SU-DHL-6 (cell line): Measurements from ENCODE around the gene KCNN2.

Experiments
- H2AFZ ChIP-seq: fragments of 200-600 bp; sonication (generic); 2 replicates; pipeline ENCODE4 v1.6.1; 2014; ENCODE audit warnings: low read depth, mild to moderate bottlenecking, moderate library complexity, mixed read lengths, antibody characterized with exemption, low read length; ENCODE audit not compliant: severe bottlenecking
- H3F3A ChIP-seq: fragments of 200-600 bp; shearing (Covaris generic); 2 replicates; pipeline ENCODE4 v1.6.0; 2016; ENCODE audit warnings: antibody characterized with exemption, mild to moderate bottlenecking; ENCODE audit not compliant: insufficient read depth
- H3K27ac ChIP-seq: fragments of 200-600 bp; sonication (generic); 2 replicates; pipeline ENCODE4 v1.5.1; 2016; ENCODE audit warnings: low read depth, mild to moderate bottlenecking, low read length, moderate library complexity, mixed read lengths
- H3K27me3 ChIP-seq: fragments of 200-600 bp; sonication (generic), shearing (Covaris generic); 2 replicates; pipeline ENCODE4 v1.6.0; 2014; ENCODE audit warnings: mild to moderate bottlenecking, low read length
- H3K36me3 ChIP-seq: fragments of 200-600 bp; sonication (generic); 2 replicates; pipeline ENCODE4 v1.6.1; 2014; ENCODE audit warnings: mild to moderate bottlenecking, low read length, mixed read lengths
- H3K4me2 ChIP-seq: fragments of 300-600, 200-600 bp; shearing (Covaris generic), sonication (generic); 2 replicates; pipeline ENCODE4 v1.6.0; 2014; ENCODE audit warnings: low read length, low read depth, mild to moderate bottlenecking; ENCODE audit not compliant: poor library complexity, severe bottlenecking
- H3K4me3 ChIP-seq: fragments of 200-600 bp; sonication (generic); 2 replicates; pipeline ENCODE4 v1.5.1; 2014; ENCODE audit warnings: antibody characterized with exemption, low read length, mild to moderate bottlenecking, mixed read lengths; ENCODE audit not compliant: insufficient read depth, poor library complexity, severe bottlenecking
- H3K79me2 ChIP-seq: fragments of 200-600 bp; sonication (generic); 2 replicates; pipeline ENCODE4 v1.6.1; 2014; ENCODE audit warnings: mild to moderate bottlenecking, low read length, moderate library complexity; ENCODE audit not compliant: insufficient read depth
- H3K9ac ChIP-seq: fragments of 200-600 bp; sonication (generic); 2 replicates; pipeline ENCODE4 v1.7.0; 2014; ENCODE audit warnings: mild to moderate bottlenecking, low read length
- H3K9me2 ChIP-seq: fragments of 200-600 bp; sonication (generic); replicated peaks from 2 replicates; pipeline ENCODE4 v1.6.1; 2014; ENCODE audit warnings: low read length; ENCODE audit not compliant: insufficient read depth
- H3K9me3 ChIP-seq: fragments of 200-600 bp; sonication (generic); 2 replicates; pipeline ENCODE4 v1.6.1; 2014; ENCODE audit warnings: low read length, mixed read lengths; ENCODE audit not compliant: insufficient read depth
- H4K20me1 ChIP-seq: fragments of 200-600 bp; sonication (generic); 2 replicates; pipeline ENCODE4 v1.6.1; 2014; ENCODE audit warnings: low read depth, mild to moderate bottlenecking, antibody characterized with exemption, low read length, moderate library complexity, mixed read lengths
- EZH2phosphoT487 ChIP-seq: fragments of 200-600 bp; sonication (generic), shearing (Covaris generic); conservative IDR thresholded peaks from 2 replicates; pipeline ENCODE4 v1.6.1; 2018; ENCODE audit warnings: mild to moderate bottlenecking, antibody characterized with exemption, low read length, moderate library complexity, mixed read lengths
- TF ChIP-seq, protein P1 (sequence below): fragments of 200-600 bp; sonication (generic); IDR thresholded peaks from one replicate; pipeline ENCODE4 v1.5.1; 2017; ENCODE audit warnings: antibody characterized with exemption, mild to moderate bottlenecking, low read length, moderate library complexity; ENCODE audit not compliant: insufficient read depth, poor library complexity, severe bottlenecking

The KCNN2 gene

DNA sequence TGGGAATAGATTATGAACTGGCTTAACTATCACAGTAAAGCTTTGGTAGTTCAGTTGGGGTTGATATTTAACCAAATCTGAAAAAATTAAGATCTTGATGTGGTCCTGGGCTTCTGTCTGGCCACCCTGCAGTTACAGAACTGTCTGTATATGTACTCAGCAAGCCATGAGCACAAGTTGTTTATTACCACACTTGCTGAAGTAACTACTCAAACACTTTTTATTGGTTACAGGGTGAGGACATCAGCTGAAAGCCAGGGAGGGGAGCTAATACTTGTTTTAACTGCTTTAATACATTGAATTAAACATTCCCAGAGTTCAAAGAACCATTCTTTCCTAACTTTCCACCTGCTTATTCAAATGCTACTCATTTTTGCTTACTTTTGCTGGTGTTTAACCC lies 29.4 kb upstream of the KCNN2 start:
- Histone ChIP-seq H3K27me3 (no peaks in the 10 kb centered on the region), H3K4me3 (no peak overlapping the region), H2AFZ (no peak overlapping the region), H3K9me2 (no peaks in the 10 kb centered on the region; the same call in 1 of the 2 replicates), H3K79me2 (no peaks in the 10 kb centered on the region), H3K9me3 (no peaks in the 10 kb centered on the region), H3F3A (no peaks in the 10 kb centered on the region), H4K20me1 (no peaks in the 10 kb centered on the region), H3K9ac (no peak overlapping the region), H3K36me3 (no peaks in the 10 kb centered on the region), H3K27ac (no peak overlapping the region), H3K4me2 (no peak overlapping the region)
- TF ChIP-seq, protein P1, sequence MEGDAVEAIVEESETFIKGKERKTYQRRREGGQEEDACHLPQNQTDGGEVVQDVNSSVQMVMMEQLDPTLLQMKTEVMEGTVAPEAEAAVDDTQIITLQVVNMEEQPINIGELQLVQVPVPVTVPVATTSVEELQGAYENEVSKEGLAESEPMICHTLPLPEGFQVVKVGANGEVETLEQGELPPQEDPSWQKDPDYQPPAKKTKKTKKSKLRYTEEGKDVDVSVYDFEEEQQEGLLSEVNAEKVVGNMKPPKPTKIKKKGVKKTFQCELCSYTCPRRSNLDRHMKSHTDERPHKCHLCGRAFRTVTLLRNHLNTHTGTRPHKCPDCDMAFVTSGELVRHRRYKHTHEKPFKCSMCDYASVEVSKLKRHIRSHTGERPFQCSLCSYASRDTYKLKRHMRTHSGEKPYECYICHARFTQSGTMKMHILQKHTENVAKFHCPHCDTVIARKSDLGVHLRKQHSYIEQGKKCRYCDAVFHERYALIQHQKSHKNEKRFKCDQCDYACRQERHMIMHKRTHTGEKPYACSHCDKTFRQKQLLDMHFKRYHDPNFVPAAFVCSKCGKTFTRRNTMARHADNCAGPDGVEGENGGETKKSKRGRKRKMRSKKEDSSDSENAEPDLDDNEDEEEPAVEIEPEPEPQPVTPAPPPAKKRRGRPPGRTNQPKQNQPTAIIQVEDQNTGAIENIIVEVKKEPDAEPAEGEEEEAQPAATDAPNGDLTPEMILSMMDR = no peak
- no peak for TF ChIP-seq EZH2phosphoT487

DNA sequence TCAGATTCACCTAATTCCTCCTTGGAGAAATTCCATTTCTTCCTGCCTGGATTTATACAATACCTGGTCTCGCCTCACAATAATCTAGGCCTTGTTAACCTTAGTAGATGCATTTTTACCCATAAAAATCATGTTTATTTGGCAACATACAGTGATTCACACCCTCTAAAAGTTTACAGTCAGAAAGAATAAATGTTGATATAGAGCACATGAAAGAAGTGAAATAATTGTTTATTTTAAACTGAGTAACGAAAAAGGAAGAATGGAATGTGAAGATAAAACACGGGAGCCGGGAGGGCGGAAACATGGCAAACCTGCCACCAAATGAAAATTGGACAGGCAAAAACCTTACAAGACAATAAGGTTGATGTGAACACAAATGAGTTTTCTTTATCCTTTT lies 28.9 kb upstream of the KCNN2 start:
- TF ChIP-seq, protein P1 = no peak
- no peak for TF ChIP-seq EZH2phosphoT487
- Histone ChIP-seq H3K9me3 (no peaks in the 10 kb centered on the region), H3K36me3 (no peaks in the 10 kb centered on the region), H3F3A (no peaks in the 10 kb centered on the region), H3K4me3 (no peak overlapping the region), H3K9me2 (no peaks in the 10 kb centered on the region; the same call in 1 of the 2 replicates), H3K4me2 (no peak overlapping the region), H3K79me2 (no peaks in the 10 kb centered on the region), H3K9ac (no peak overlapping the region), H4K20me1 (no peaks in the 10 kb centered on the region), H2AFZ (no peak overlapping the region), H3K27me3 (no peaks in the 10 kb centered on the region), H3K27ac (no peak overlapping the region)

DNA sequence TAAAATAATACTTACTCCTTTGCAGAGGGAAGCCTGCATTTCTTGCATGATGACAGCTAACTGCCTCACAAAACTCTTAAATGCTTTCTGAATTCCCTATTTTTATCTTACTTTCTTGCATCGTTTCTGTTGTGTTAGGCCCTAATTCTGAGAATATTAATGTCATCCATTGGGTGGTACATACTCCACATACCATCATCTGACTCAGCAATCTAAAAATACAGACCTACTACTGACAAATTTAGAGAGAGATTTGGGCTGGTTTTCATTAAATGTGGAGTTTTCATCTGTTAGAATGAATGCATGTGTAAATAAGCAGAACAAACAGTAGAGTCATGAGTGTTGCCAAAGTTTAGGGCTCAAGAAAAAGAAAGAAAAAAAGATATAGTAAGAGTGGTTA lies 26.5 kb upstream of the KCNN2 start:
- Histone ChIP-seq H3K27me3 (no peaks in the 10 kb centered on the region), H3K36me3 (no peaks in the 10 kb centered on the region), H3K9ac (no peak overlapping the region), H3K79me2 (no peaks in the 10 kb centered on the region), H4K20me1 (no peaks in the 10 kb centered on the region), H3K4me2 (no peak overlapping the region), H3K27ac (no peak overlapping the region), H3F3A (no peaks in the 10 kb centered on the region), H3K9me3 (no peaks in the 10 kb centered on the region), H2AFZ (no peak overlapping the region), H3K4me3 (no peak overlapping the region), H3K9me2 (no peaks in the 10 kb centered on the region; the same call in 1 of the 2 replicates)
- TF ChIP-seq EZH2phosphoT487 = no peak
- TF ChIP-seq, protein P1 = no peak

DNA sequence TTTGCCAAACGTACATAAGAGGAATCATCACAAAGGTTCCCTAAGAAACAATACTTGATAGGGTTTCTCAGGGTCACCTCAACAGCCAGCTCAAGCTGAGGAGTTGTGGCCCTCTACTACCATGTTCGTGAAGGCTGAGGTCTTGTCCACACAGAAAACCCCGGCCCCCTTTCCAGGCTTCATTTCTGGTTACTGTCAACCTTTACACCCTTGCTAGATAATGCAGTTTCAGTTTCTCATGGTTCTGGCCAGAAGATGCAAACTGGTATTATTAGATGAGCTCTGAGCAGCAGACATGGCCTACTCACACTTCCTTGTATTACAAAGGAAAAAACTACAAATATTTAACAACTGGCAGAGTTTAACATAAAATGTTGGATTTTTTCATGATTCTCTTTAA lies 22.8 kb upstream of the KCNN2 start:
- no peaks in the 10 kb centered on the region for H3K27me3 ChIP-seq
- H3K4me3 ChIP-seq = no peak overlapping the region
- no peak for TF ChIP-seq EZH2phosphoT487
- TF ChIP-seq, protein P1 = no peak
- no peak overlapping the region for H3K4me2 ChIP-seq
- no peaks in the 10 kb centered on the region for H3F3A ChIP-seq
- H3K9me2 ChIP-seq = no peaks in the 10 kb centered on the region; the same call in 1 of the 2 replicates
- H3K36me3 ChIP-seq = no peaks in the 10 kb centered on the region
- H2AFZ ChIP-seq = no peak overlapping the region
- H4K20me1 ChIP-seq = no peaks in the 10 kb centered on the region
- no peaks in the 10 kb centered on the region for H3K9me3 ChIP-seq
- H3K79me2 ChIP-seq = no peaks in the 10 kb centered on the region
- no peak overlapping the region for H3K9ac ChIP-seq
- no peak overlapping the region for H3K27ac ChIP-seq
